ENCODE data around the gene MSI2.
A peak's percentile ranks its signal among the peaks of the same experiment; 100 is the strongest.

Gene MSI2

GRCh38 chr17:57506774-57507127, 250.4 kb downstream of the MSI2 start:
- DNase-seq (ENCODE audit: low read depth) = no peak

- no peak for DNase-seq (ENCODE audit: low read depth)
Observed at GRCh38 chr17:57507828-57508227, 251.5 kb downstream of the MSI2 start.

- DNase-seq (ENCODE audit: low read depth) = no peak
Observed at GRCh38 chr17:57508671-57509070, 252.3 kb downstream of the MSI2 start.

GRCh38 chr17:57511475-57512123, 255.3 kb downstream of the MSI2 start:
- DNase-seq (ENCODE audit: low read depth) = no peak

GRCh38 chr17:57512258-57512657, 255.9 kb downstream of the MSI2 start:
- DNase-seq (ENCODE audit: low read depth) = no peak

- DNase-seq (ENCODE audit: low read depth) = no peak
Observed at GRCh38 chr17:57512691-57513090, 256.4 kb downstream of the MSI2 start.

GRCh38 chr17:57513569-57513968, 257.2 kb downstream of the MSI2 start:
- no peak for DNase-seq (ENCODE audit: low read depth)

- DNase-seq (ENCODE audit: low read depth) = no peak
Observed at GRCh38 chr17:57514614-57515013, 258.3 kb downstream of the MSI2 start.

- no peak for DNase-seq (ENCODE audit: low read depth)
Observed at GRCh38 chr17:57515662-57516211, 259.4 kb downstream of the MSI2 start.

- DNase-seq (ENCODE audit: low read depth) = no peak
Observed at GRCh38 chr17:57516290-57517230, 260.2 kb downstream of the MSI2 start.

- no peak for DNase-seq (ENCODE audit: low read depth)
Observed at GRCh38 chr17:57517273-57517631, 260.9 kb downstream of the MSI2 start.

GRCh38 chr17:57517632-57518456, 261.5 kb downstream of the MSI2 start:
- DNase-seq (ENCODE audit: low read depth) = no peak

GRCh38 chr17:57518587-57519581, 262.6 kb downstream of the MSI2 start:
- no peak for DNase-seq (ENCODE audit: low read depth)

- no peak for DNase-seq (ENCODE audit: low read depth)
Observed at GRCh38 chr17:57519800-57520199, 263.5 kb downstream of the MSI2 start.

GRCh38 chr17:57521606-57522005, 265.3 kb downstream of the MSI2 start:
- DNase-seq (ENCODE audit: low read depth) = no peak

GRCh38 chr17:57522042-57523005, 266.0 kb downstream of the MSI2 start:
- no peak for DNase-seq (ENCODE audit: low read depth)

GRCh38 chr17:57523926-57524632, 267.8 kb downstream of the MSI2 start:
- peak; percentile 13 for DNase-seq (ENCODE audit: low read depth)

GRCh38 chr17:57524839-57525568, 268.7 kb downstream of the MSI2 start:
- no peak for DNase-seq (ENCODE audit: low read depth)
